SKM-1 (cell line): ENCODE measurements around the gene CCSER1.
"Not testable (repeated sequence)": the region's sequence is repeated elsewhere in the genome, so short reads cannot be mapped to it uniquely, and the experiment has no call there.

ENCODE experiments used
- DNase-seq: peaks from one replicate; lab custom pipeline; 2025; ENCODE audit not compliant: unreplicated experiment; lab: John Stamatoyannopoulos, UW

The CCSER1 gene

DNA sequence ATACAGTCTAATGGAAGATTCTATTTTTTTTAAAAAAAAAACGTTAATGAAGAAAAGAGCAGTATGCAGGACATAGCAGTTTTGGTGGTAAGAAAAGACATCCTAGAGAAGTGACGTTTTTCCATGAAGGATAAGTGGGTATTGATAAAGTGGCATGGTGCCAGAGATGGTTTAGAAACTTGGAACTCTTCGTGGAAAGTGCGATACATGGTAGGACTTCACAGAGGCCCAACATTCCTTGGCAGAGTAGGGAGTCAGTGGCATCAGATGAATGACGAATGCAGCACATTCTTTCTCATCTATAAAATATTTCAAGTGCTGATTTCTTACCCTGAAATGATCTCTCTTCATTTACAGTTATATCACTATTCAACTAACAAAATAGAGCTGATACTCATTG, 298.7 kb downstream of the CCSER1 start:
- no peak for DNase-seq

DNA sequence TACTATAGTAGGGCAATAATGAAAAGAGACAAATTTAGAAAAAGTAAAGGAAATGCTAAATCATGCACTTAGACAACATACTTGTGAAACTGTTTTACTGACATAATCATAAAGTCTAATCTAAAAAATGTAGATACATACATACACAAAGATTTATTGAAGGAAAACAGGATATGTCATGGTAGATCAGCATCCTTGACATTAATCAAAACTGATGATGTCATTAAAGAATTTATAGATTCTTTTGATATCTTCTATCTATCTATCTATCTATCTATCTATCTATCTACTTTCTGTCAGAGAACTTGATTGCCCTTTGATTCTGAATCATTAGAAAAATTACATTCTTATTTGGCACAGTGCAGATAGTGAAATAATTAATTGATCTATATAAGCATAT, 311.3 kb downstream of the CCSER1 start:
- DNase-seq, result no peak

DNA sequence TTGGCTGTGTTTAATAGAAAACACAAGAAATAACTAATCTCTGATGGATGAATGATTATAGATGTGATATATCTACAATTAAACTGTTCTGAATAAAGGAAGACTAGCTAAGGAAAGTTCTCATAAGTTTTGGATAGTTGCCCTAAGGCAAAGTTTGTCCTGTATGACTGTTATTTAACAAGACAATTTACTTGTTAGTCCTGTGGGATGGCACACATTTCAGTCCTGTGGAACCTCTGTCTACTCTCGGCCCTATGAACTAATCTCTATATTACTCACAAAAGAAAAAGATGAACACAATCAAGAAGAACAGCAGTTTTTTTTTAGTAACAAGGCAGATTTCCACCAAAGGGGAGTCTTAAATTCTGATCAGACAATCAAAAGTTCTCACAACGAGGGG, 314.6 kb downstream of the CCSER1 start:
- no peak for DNase-seq

DNA sequence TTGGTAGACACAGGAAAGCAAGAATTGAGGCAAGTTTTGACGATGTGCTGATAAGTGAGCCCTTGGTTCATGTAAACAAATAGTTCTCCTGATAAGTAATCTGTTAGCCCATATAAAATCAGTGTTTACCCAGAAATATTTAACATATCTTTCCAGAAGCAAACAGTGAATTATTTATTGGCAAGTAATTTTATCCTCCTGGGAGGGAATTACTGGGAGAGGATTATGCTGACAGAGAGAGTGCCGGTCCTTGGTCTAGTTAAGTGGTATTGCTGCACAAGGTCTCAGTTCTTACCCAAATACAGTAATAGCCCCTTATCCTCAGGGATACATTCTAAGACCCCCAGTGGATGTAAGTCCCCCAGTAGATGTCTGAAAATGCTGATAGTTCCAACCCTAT, 315.4 kb downstream of the CCSER1 start:
- no peak for DNase-seq

DNA sequence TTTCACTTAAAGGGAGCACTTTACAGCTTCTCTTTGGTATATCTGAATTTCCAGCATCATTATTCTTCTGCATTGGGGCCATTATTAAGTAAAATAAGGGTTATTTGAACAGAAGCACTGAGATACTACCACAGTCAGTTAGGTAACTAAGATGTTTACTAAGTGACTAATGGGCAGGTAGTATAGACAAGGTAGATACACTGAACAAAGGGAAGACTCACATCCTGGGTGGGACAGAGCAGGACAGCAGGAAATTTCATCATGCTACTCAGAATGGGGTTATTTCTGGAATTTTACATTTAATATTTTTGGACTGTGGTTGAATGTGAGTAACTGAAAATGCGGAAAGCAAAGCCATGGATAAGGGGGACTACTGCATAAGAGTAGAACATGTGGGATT, 316.0 kb downstream of the CCSER1 start:
- no peak for DNase-seq

DNA sequence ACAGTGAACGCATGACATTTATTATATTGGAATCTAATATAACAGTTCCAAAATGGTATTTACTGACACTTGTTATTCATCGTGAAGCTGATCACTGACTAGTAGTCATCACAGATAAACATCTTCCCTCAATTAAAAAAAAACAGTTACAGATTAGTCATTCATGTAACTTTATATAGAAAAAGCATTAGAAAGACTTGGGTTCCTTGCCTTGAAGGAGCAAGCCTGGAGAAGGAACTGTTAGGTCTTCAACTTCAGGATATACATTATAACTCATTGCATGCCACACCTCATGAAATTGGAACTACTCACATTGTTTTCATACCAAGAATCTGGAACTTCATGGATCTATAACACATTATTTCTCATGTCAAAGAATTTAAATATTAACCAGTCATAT, 317.7 kb downstream of the CCSER1 start:
- DNase-seq, result no peak

DNA sequence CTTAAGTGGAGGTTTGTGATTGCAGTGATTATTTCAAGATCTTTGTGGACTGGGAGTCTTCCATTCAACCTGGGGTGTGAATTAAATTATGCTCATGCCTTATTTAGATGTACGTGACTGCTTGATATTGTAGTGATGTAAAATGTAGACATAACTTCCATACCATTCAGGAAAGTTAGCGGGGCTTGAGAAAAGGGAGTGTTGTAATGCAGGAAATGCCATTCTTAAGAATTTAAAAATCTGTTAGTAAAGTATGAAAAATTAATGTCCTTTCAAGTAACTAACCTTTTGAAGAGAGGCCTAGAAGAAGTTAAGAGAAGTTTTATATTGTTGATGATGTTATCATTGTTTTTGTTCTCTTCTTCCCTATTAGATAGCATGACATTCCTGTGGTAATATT, 318.2 kb downstream of the CCSER1 start:
- no peak for DNase-seq

DNA sequence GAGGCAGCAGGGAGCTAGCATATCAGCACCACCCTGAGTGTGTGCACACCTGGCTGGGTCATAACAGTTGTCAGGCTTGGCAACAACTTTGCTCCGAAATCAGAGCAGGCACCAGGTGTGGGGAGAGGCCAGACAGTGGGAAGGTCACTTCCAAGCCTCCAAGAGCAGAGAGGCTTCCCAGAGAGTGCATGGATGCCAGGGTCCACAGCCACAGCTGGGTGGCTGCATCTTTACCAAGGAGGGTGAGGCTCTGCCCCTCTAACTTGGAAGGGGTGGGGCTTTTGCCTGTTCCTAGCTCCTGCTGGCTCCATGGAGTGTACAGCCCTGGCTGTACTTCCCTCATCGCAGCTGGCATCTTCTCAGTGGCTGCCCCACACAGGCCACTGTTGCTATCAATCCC, 322.4 kb downstream of the CCSER1 start:
- no peak for DNase-seq

DNA sequence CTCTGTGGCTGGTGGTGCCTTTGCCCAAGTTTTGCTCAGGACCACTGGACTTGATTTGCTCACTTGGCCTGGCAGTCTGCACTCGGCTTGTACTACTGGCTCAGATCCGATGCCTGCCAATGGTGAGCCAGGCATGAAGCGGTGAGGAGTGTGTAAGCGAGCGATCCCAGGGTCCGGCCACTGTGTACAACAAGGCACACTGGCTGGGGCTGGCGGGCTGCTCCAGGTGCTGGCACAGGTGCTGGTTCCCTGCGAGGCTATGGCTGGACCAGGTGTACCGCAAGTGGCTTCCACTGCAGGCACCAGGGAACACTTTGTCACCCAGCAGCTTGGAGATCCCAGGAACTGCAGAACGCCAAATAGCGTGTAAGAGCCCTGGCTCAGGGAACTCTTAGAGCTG, 329.7 kb downstream of the CCSER1 start:
- DNase-seq, result no peak

DNA sequence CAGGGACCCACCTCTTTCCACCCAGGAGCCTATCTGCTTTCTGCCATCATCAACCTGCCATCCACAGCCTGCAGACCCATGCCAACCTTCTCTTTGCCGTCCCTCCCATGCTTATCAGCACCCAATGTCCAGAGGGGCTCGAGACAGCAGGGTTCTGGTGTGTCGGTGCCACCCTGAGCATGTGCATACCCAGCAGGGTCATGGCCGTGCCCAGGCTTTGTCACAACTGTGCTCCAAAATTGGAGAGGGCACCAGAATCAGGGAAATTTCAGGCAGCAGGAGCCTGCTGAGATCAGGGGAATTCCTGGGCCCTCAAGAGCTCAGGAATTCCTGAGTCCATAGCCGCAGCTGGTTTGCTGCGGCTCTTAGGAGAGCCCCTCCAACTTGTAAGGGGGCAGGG, 330.6 kb downstream of the CCSER1 start:
- DNase-seq, result no peak

DNA sequence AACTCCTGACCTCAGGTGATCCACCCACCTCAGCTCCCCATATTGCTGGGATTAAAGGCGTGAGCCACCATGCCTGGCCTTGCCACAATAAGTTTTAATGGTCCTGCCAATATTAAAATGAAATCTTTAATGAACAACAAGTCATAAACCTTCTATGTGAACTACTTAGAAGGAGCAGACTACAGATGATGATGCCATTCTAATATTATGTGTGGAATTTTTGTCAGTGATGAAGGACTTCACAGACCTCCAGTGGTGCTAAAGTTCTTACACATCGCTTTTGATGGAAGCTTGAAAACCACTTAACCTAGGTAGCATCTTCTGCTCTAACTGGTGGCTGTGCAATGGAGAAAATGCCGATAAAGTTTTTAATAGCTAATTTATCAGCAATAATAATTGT, 331.4 kb downstream of the CCSER1 start:
- DNase-seq, result no peak

DNA sequence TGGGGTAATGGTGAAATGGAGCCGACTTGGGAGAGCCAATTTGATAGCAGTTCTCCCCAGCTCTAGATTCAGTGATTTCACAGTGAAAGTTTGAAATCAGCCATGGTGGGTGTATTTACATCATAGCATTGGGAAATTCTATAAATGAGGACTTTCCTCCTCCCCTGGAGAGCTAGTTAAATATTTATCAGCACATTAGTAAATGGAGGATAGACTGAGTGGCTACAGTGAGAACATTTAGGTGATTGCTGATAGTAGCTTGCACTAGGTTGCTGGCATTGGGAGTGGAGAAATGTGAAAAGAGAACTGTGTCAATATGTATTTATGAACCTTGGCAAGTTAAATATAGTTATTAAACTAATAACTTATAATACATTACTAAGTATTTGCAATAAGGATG, 347.3 kb downstream of the CCSER1 start:
- no peak for DNase-seq

DNA sequence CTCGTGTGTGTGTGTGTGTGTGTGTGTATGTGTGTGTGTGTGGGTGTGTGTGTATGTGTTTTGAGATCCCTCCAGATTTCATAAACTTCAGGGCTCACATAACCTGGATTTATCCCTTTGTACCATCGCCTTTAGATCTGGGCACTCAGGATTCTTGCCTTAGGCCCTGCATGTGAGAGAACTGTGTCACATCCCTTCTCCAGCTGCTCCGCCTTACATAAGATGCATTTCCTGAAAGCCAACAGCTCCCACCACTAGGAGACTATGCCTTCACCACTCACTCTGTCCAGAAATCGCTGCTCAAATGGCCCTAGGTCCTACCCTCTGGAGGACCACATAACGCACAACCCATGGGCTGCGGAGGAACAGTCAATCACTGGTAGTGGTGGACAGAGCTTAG, 348.8 kb downstream of the CCSER1 start:
- no peak for DNase-seq

DNA sequence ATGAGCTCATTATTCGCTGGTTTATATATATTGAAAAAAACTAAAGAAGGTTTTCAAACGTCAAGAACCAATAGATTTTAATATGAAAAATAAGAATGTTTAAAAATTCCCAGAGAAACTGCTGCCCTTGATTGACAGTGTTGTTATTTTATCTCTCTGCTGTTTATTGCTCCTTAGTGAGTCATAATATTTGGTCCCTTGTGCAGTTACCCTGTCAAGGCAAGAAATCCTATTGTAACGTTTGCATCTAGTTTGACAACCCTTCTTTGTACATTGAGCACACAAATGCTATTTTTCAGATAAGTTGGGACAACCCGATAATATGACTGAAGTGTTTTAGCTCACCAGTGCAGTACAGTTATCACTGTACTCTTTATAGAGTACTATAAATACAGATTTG, 349.4 kb downstream of the CCSER1 start:
- DNase-seq, result no peak

DNA sequence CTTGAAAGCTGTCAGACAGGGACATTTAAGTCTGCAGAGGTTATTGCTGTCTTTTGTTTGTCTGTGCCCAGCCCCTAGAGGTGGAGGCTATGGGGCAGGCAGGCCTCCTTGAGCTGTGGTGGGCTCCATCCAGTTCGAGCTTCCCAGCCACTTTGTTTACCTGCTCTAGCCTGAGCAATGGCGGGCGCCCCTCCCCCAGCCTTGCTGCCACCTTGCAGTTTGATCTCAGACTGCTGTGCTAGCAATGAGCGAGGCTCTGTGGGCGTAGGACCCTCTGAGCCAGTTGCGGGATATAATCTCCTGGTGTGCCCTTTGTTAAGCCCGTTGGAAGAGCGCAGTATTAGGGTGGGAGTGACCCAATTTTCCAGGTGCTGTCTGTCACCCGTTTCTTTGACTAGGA, 357.7 kb downstream of the CCSER1 start:
- DNase-seq, result not testable (repeated sequence)

DNA sequence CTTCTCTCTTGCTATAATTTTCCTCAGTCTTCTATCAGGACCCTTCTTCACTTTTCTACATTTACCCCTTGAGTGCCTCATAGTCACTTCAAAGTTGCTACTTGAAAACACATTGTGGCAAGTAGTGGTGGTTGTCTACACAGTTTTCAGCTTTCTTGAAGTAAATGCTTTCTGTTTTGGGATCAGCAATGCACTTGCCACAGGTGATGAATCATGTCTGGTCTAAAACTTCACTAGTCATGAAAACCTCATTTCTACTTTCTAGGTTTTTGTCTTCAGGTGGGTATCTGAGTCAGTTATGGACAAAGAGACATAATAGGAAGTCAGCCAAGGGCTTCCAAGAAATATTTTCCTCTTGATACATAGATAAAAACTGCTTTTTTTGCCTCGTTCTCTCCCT, 359.2 kb downstream of the CCSER1 start:
- DNase-seq, result no peak

DNA sequence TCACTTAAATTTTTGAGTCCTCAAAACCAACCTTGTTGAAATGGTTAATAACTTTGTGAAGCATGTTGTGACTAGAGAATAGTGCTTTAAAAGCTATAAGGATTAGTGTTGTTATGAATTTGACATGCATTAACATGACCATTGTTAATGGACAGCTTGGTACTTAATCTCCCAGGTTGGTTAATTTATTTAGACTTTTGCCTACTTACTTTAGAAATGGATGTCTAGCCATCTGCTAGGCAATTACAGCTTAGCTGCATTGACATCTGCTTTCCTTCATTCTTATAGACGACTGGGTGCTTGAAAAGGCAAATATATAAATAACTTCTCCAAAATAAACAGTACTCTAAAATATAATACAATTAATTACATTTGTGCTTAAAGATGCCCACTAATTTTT, 368.0 kb downstream of the CCSER1 start:
- DNase-seq, result no peak

DNA sequence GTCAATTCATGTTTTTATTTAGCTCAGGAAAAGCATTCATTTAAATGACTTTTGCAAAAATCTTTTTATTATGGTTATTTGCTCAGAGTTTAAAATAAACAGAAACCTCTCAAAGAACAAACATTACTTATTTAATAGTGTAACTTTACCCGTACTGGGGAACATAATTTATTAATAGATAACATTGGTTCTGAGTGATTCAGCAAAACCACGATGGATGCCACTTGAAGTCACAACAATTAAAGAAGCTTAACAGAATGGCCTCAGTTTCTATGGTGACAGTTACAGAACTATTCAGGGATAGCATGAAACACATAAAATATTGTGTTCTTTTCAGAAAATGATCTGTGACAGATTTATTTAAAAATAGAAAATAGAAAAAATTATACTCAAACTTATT, 368.7 kb downstream of the CCSER1 start:
- DNase-seq, result no peak

DNA sequence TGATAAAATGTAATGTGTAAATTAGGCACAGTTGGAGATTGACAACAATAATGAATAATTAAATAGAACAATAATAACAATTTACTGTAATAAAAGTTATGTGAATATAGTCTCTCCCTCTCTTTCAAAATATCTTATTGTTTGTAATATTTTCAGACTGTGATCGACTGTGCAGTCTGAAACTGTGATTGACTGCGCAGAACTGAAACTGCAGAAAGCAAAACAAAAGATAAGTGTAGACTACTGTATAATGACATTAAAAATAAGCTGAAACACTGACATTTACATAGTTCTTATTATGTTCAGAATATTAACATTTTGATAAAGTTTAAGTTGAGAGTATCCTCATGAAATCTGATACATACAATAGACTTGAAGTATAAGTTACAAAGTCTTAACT, 371.0 kb downstream of the CCSER1 start:
- DNase-seq, result no peak

DNA sequence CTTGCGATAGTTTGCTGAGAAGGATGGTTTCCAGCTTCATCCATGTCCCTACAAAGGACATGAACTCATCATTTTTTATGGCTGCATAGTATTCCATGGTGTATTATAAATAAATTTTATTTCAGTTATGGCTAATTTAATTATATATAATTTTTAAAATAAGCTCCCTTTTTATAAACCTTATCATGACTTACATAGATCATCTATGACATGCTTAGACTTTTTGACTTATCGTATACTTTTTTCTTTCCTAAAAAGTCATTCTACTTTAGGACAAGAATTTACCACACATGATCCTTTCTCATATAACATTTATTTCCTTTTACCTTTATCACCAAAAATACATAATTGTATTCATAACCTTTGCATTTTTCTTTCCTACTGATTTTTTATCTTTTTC, 376.5 kb downstream of the CCSER1 start:
- DNase-seq, result no peak

DNA sequence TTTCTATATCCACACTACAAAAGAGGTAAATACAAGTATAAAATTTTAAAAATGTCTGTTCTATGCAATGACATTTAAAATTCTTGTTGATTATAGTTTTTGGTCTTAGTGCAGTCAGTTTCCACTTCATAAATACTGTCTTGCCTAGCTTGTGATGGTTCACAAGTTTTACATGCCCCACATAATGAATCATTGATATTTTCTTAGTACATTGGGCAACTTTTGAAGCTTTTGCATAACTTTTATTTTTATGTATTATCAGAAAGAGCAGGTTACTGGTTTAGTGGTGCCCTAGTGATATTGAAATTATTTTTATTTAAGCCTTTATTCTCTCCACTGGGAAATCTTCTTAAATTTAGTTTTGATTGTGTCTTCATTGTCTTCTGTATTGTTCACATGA, 388.0 kb downstream of the CCSER1 start:
- DNase-seq, result no peak

DNA sequence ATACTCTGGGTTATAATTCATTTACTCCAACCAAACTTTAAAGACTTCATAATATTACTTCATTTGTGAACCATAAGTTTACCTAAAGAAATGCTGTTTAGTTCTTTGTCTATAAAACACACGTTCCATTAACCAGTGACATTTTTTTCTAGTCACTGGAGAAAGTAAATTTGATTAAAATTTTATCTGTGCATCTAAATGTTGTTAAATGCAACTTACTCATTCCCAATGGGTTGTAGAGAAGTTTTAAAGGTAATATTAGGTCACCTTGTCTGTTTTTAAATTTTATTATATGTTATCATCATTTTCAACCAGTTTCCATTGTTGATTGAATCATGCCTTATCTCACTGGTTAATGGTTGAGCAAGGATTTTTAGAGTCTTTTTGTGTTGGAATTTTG, 401.4 kb downstream of the CCSER1 start:
- no peak for DNase-seq

DNA sequence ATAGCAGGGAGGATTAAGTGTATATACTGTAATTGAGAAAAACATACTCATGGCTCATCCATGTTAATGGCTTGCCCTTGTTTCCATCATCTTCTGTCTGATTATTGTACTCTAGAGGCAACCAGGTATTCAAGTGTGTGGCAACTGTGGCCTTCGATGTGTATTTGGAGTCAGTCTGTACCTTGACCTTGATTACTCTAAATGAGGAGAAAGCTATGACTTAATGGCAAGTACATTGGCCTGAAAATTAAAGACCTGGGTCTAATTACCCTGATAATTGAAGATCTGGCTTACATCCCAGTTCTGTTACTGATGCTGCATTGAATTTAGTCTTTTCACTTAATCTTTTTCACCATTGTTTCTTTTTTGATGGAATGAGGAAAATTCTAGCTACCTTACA, 409.2 kb downstream of the CCSER1 start:
- no peak for DNase-seq

DNA sequence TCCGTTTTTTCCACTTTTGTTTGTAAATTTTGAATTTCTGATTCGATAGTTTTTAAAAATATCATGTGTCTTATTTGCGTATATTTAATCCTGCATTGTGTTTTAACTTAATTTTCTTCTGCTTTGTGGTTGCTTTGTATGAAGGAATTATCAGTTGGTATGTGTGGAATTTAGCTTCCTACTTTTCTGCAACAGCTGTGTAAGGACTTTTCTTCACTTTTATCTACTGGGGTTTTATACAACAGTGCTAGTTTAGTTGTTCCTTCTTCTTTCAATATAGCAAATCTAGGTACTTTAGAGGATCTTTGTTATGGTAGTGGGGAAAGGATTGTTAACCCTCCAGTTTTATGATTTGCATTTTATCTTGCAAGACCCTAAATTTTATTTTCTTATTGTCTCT, 410.3 kb downstream of the CCSER1 start:
- no peak for DNase-seq
